Nephron (organoid): Measurements from ENCODE around the gene CD44.

ENCODE experiments used
- H3K27ac Mint-ChIP-seq, 3 experiments: 2 replicates each; pipeline ENCODE4 v1.8.0; 2020; ENCODE audit warnings: mixed read lengths in 3 of 3, mild to moderate bottlenecking in 2 of 3, moderate library complexity in 1 of 3
- H3K27me3 Mint-ChIP-seq: 2 replicates; pipeline ENCODE4 v1.8.0; 2021; ENCODE audit warnings: low read depth, mild to moderate bottlenecking, moderate library complexity, mixed read lengths
- H3K36me3 Mint-ChIP-seq: 2 replicates; pipeline ENCODE4 v1.8.0; 2020; ENCODE audit warnings: low read depth, mixed read lengths
- H3K4me1 Mint-ChIP-seq: 2 replicates; pipeline ENCODE4 v1.8.0; 2020; ENCODE audit warnings: mixed read lengths
- H3K4me3 Mint-ChIP-seq, 3 experiments: 2 replicates each; pipeline ENCODE4 v1.8.0; 2020; ENCODE audit warnings: mild to moderate bottlenecking in 3 of 3, mixed read lengths in 3 of 3, moderate library complexity in 2 of 3
- H3K9me3 Mint-ChIP-seq: 2 replicates; pipeline ENCODE4 v1.8.0; 2020; ENCODE audit warnings: mixed read lengths
- CTCF ChIP-seq, 3 experiments: fragments of 200-600 bp; sonication (generic); IDR thresholded peaks; one replicate each; pipeline ENCODE4 v1.5.0; 2021; ENCODE audit warnings: antibody characterized with exemption in 3 of 3; ENCODE audit not compliant: unreplicated experiment in 3 of 3

The CD44 gene

GRCh38 chr11:35163702-35164496, 24.9 kb downstream of the CD44 start:
- no peaks in the 10 kb centered on the region for H3K36me3 Mint-ChIP-seq
- H3K9me3 Mint-ChIP-seq, result no peaks in the 10 kb centered on the region
- peaks cover 37% of the 10 kb centered on the region for H3K4me1 Mint-ChIP-seq
- H3K4me3 Mint-ChIP-seq, result no peak overlapping the region
- no peak for TF ChIP-seq CTCF (IDR thresholded peaks at IDR 0.05; ENCODE audit: unreplicated experiment in 3 of 3)
- peaks cover 25% of the 10 kb centered on the region for H3K27me3 Mint-ChIP-seq
- no peak overlapping the region for H3K27ac Mint-ChIP-seq

GRCh38 chr11:35165030-35165422, 26.1 kb downstream of the CD44 start:
- H3K27ac Mint-ChIP-seq, result no peak overlapping the region
- H3K36me3 Mint-ChIP-seq, result no peaks in the 10 kb centered on the region
- peaks cover 37% of the 10 kb centered on the region for H3K4me1 Mint-ChIP-seq
- no peak for TF ChIP-seq CTCF (IDR thresholded peaks at IDR 0.05; ENCODE audit: unreplicated experiment in 3 of 3)
- H3K27me3 Mint-ChIP-seq, result peaks cover 28% of the 10 kb centered on the region
- no peak overlapping the region for H3K4me3 Mint-ChIP-seq
- no peaks in the 10 kb centered on the region for H3K9me3 Mint-ChIP-seq

- Mint-ChIP-seq H3K27me3 (peaks cover 28% of the 10 kb centered on the region), H3K27ac (no peak overlapping the region), H3K36me3 (no peaks in the 10 kb centered on the region), H3K4me1 (peaks cover 38% of the 10 kb centered on the region), H3K9me3 (no peaks in the 10 kb centered on the region), H3K4me3 (no peak overlapping the region)
- TF ChIP-seq CTCF (IDR thresholded peaks at IDR 0.05; ENCODE audit: unreplicated experiment in 3 of 3), result no peak
These were observed 26.7 kb downstream of the CD44 start for GRCh38 chr11:35165423-35166368.

GRCh38 chr11:35166369-35167360, 27.7 kb downstream of the CD44 start:
- H3K9me3 Mint-ChIP-seq, result no peaks in the 10 kb centered on the region
- peaks cover 32% of the 10 kb centered on the region for H3K4me1 Mint-ChIP-seq
- H3K27ac Mint-ChIP-seq, result no peak overlapping the region
- H3K4me3 Mint-ChIP-seq, result no peak overlapping the region
- H3K27me3 Mint-ChIP-seq, result peaks cover 22% of the 10 kb centered on the region
- no peaks in the 10 kb centered on the region for H3K36me3 Mint-ChIP-seq
- no peak for TF ChIP-seq CTCF (IDR thresholded peaks at IDR 0.05; ENCODE audit: unreplicated experiment in 3 of 3)

- no peaks in the 10 kb centered on the region for H3K36me3 Mint-ChIP-seq
- H3K27me3 Mint-ChIP-seq, result peaks cover 20% of the 10 kb centered on the region
- no peak overlapping the region for H3K4me3 Mint-ChIP-seq
- TF ChIP-seq CTCF (IDR thresholded peaks at IDR 0.05; ENCODE audit: unreplicated experiment in 3 of 3), result no peak
- H3K9me3 Mint-ChIP-seq, result no peaks in the 10 kb centered on the region
- peaks cover 30% of the 10 kb centered on the region for H3K4me1 Mint-ChIP-seq
- no peak overlapping the region for H3K27ac Mint-ChIP-seq
These were observed 28.5 kb downstream of the CD44 start for GRCh38 chr11:35167426-35167954.
